GM21737 (cell line): ENCODE data around the gene GTPBP2.
"Not testable (repeated sequence)": the region's sequence is repeated elsewhere in the genome, so short reads cannot be mapped to it uniquely, and the experiment has no call there.

Source experiments
- ATAC-seq: cut with Tn5 transposase; IDR thresholded peaks from one replicate; pipeline ENCODE4 v1.9.1; 2021; ENCODE audit warnings: mild to moderate bottlenecking, moderate library complexity; ENCODE audit not compliant: unreplicated experiment

Gene GTPBP2

DNA sequence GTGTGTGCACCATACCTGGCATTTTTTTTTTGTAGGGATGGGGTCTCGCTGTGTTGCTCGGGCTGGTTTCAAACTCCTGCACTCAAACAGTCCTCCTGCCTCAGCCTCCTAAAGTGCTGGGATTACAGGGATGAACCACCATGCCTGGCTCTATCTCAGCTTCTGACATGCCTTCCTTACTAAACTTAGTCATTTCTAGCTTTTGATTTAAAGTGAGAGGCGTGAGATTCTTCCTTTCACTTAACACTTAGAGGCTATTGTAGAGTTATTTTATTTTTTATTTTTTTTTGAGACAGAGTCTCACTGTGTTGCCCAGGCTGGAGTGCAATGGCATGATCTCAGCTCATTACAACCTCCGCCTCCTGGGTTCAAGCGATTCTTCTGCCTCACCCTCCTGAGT is 33.9 kb upstream of the GTPBP2 start:
- ATAC-seq: not testable (repeated sequence)

DNA sequence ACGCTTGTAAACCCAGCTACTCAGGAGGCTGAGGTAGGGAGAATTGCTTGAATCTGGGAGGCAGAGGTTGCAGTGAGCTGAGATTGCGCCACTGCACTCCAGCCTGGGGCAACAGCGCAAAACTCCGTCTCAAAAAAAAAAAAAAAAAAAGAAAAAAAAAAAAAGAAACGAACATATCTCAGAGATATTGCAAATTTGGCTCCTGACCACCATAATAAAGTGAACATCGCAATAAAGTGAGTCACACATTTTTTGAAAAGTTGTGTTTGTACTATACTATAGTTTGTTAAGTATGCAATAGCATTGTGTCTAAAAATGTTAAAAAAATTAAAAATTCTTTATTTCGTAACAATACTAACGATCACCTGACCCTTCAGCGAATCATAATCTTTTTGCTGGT is 29.1 kb upstream of the GTPBP2 start:
- no peak for ATAC-seq

DNA sequence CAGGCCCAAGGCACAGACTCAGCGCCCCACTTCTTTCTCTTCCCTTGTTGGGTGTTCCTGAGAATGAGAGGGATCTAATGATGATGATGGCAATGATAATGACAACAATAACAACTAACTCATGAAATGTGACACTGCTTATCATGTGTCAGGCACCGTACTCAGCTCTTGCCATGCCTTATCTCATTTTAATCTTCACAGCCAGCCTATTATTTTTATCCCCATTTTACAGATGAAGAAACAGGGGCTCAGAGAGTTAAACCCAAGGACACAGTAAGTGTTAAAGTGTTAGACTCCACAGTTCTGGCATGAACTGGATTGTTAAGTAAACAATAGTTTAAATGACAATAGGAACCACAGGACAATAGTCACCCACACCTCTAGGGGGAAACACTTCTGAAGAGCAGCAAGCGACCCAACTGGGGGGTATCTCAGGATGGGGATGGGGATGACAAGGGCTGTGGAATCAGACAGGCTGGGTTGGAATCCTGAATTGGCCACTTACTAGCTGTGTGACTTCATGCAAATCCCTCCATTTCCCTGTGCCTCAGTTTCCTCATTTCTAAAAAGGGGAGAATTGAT is 28.2 kb upstream of the GTPBP2 start:
- no peak for ATAC-seq

DNA sequence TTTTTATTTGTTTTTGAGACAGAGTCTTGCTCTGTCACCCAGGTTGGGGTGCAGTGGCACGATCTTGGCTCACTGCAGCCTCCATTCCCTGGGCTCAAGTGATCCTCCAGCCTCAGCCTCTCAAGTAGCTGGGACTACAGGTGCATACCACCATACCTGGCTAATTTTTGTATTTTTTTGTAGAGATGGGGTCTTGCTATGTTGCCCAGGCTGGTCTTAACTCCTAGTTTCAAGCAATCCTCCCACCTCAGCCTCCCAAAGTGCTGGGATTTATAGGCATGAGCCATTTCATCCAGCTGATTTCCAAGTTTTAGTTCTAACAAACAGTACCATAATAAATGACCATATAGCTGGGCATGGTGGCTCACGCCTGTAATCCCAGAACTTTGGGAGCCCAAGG is 23.8 kb upstream of the GTPBP2 start:
- not testable (repeated sequence) for ATAC-seq

DNA sequence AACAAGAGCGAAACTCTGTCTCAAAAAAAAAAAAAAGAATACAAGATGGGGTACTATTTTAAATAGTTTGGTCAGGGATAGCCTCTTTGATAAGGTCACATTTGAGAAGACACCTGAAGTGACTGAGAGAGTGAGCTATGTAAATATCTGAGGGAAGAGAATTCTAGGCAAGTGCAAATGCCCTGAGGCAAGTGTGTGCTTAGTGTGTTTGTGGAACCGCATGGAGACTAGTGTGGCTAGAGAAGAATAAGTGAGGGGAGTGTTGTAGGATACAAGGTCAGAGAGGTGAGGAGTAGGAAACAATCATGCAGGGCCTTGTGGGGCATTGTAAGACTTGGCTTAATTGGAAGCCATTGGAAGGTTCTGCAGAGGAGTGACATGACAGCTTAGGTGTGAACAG is 19.2 kb upstream of the GTPBP2 start:
- ATAC-seq: no peak

DNA sequence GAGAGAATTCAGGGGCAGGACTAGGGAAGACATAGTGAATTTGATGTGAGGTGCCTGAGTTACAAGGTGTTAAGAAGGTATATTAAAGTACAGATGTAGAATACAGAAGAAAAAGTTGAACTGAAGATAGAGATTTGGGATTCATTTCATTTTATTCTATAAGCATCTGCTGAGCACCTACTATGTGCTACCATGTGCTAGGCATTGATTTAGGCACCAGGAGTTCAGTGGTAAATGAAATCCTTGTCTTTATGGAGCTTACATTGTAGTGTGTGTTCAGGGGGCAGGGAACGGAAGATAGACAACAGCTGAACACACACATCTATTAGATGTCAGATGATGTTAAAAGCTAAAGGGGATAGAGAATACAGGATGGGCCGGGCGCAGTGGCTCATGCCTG is 18.5 kb upstream of the GTPBP2 start:
- no peak for ATAC-seq

DNA sequence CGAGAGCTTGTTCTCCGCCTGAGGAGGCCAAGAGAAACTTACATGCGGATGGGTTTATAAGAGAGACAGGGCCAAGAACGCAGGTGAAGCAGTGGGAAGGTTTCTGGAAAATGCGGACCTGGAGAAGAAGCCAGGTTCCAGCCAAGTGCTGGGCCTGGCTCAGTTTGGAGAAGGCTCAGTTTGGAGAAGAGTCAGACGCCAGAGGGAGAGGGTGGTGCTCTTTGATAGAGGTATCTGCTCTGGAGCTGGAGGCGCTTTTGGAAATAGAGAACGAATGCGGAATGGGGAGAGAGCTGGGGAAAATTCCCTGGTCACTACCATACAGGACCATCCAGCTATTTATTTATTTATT is 16.5 kb upstream of the GTPBP2 start:
- no peak for ATAC-seq

DNA sequence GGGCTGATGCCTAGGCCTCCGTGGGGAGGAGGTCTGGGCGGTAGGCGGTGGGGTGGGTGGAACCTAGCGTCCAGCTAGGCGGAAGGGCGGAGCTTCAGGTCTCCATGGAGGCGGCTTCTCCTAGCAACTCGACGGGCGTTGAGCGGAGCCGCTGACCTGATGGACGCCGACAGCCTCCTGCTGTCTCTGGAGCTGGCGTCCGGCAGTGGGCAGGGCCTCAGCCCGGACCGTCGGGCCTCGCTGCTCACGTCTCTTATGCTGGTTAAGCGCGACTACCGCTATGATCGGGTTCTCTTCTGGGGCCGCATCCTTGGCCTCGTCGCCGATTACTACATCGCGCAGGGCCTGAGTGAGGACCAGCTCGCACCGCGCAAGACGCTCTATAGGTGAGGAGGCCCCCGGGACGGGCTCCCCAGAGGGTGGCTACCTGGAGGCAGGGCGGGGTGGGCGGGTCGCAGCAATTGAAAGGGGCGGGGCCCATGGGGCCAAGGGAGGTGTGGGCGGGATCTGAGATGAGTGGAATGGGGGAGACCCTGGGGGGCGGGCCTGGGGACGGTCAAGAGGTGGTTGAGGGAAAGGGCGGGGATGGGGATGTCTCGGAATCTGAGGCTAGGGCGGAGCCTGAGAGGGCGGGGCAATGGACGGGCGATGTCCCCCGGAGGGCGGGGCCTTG is 16.0 kb upstream of the GTPBP2 start, which contains the start of gene RSPH9:
RSPH9 (plus strand) TSS at position 97 of the 673 bp plus-strand sequence; CDS start at position 160, 63 bp downstream.
- peak; percentile 69 for ATAC-seq

DNA sequence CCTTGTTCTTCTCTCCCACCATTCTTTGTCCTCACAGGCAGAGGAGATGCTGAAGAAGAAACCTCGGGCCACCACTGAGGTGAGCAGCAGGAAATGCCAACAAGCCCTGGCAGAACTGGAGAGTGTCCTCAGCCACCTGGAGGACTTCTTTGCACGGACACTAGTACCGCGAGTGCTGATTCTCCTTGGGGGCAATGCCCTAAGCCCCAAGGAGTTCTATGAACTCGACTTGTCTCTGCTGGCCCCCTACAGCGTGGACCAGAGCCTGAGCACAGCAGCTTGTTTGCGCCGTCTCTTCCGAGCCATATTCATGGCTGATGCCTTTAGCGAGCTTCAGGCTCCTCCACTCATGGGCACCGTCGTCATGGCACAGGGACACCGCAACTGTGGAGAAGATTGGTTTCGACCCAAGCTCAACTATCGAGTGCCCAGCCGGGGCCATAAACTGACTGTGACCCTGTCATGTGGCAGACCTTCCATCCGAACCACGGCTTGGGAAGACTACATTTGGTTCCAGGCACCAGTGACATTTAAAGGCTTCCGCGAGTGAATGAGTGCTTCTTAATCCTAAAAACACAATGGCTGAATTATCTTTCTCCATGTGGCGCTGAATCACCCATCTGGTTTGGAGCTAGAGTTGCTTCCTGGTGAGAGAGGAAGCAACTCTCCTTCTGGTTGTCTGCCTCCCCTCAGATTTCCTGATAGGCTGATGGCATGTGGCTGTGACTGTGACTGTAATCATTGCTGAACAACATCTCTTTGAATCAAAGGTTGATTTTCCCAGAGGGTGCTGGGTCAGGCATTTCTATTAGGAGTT is 11.1 kb upstream of the GTPBP2 start:
- ATAC-seq: no peak

DNA sequence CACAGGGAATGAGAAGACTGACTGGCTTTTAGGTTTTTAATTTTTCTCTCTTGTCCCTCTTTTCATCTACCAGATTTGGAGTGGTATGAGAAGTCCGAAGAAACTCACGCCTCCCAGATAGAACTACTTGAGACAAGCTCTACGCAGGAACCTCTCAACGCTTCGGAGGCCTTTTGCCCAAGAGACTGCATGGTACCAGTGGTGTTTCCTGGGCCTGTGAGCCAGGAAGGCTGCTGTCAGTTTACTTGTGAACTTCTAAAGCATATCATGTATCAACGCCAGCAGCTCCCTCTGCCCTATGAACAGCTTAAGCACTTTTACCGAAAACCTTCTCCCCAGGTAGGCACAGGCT is 7.2 kb upstream of the GTPBP2 start:
- ATAC-seq: no peak

DNA sequence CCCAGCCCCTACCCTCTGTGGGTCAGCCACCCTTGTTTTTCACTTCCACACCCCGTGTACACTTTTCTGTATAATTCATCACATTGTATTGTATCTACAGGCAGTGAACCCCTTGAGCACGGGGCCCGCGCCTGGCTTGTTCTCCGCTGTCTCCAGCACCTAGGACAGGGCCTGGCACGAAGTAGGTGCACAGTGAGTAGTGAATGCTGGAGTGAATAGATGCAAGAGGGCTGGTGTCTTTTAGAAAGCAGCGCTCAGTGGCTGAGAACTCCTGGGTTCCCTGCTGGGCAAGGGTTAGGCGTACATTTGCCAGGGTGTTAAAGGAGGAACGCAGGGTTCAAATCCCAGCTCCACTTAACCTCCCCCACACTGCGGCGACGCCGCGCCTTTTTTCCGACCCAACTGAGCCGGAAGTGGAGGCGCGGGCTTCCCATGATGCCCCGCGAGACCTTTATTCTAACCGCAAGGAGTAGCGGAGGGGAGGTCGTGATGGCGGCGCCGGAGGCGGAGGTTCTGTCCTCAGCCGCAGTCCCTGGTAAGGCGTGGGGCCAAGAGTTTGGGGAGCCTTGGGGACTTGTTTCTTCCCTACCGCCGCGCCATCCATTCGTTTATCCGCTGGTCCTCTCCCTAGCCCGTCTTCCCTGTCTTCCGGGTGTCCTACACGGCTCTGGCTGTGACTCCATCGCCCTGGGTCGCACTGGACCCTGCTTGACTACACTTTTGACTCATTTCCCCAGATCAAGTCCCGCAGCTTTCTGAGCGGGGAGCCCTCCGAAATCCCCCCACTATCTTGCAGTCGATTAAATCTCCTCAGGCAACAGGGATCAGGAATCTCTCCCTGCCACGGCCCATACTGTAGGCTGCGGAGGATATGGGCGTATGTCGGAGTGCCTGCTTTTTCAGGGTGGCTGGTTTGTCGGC is 6.6 kb upstream of the GTPBP2 start, which contains the start of gene MAD2L1BP:
MAD2L1BP (plus strand) TSS at position 454 of the 921 bp plus-strand sequence; CDS start at position 490, 36 bp downstream.
- peak; percentile 74 for ATAC-seq

DNA sequence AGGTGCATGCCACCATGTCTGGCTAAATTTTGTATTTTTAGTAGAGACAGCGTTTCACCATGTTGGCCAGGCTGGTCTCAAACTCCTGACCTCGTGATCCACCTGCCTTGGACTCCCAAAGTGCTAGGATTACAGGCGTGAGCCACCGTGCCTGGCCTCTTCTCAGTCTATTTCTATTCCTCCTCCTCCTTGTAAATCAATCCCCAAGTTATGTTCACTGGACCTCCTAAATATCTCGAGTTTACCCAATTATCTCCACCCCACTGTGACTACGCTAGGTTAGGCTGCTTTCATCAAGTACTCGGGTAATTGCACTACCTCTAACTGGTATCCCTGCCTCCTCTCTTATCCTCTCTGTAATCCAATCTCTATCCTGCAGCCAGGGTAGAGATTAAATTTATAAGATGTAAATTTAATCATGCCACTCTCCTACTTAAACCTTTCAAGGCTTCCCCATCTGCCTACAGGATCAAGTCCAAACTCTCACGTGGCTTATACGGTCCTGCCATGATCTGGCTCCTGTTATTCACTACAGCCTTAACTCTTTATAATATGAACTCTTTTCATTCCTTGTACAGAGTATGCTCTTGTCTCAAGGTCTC is 5.7 kb upstream of the GTPBP2 start:
- ATAC-seq: no peak

DNA sequence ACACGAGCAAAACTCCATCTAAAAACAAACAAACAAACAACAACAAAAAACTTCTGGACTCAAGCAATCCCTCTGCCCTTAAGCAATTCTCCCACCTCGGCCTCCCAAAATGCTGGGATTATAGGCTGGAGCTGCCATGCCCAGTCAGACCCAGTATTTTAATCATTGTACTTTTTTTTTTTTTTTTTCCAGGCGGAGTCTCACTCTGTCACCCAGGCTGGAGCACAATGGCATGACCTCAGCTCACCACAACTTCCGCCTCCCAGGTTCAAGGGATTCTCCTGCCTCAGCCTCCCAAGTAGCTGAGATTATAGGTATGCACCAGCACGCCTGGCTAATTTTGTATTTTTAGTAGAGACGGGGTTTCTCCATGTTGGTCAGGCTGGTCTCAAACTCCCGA is 3.9 kb upstream of the GTPBP2 start:
- not testable (repeated sequence) for ATAC-seq

DNA sequence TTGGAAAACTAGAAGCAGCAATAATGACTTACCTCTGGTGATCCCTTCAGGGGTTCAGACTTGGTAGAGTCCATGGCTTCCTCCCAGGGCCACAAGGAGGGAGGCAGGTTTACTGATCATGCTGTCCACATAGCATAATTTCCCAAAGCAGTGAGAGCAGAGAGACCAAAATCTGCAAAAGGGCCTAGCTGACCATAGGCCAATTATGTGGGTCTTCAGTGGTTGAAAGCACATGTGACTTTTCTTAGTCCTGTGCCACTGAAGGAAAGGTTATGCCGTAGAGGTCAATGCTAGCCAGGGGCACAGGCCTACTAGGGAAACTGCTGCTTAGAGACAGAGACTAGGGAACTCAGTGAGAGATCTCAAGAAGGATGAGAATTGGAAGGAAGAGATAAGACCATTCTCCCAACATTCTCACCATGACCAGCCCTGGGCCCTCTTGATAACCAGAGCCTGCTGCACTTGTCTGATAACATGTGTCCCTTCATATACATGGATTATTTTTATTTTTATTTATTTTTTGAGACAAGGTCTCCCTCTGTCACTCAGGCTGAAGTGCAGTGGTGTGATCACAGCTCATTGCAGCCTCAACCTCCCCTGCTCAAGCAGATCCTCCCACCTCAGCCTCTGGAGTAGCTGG is 2.0 kb upstream of the GTPBP2 start:
- ATAC-seq: no peak

DNA sequence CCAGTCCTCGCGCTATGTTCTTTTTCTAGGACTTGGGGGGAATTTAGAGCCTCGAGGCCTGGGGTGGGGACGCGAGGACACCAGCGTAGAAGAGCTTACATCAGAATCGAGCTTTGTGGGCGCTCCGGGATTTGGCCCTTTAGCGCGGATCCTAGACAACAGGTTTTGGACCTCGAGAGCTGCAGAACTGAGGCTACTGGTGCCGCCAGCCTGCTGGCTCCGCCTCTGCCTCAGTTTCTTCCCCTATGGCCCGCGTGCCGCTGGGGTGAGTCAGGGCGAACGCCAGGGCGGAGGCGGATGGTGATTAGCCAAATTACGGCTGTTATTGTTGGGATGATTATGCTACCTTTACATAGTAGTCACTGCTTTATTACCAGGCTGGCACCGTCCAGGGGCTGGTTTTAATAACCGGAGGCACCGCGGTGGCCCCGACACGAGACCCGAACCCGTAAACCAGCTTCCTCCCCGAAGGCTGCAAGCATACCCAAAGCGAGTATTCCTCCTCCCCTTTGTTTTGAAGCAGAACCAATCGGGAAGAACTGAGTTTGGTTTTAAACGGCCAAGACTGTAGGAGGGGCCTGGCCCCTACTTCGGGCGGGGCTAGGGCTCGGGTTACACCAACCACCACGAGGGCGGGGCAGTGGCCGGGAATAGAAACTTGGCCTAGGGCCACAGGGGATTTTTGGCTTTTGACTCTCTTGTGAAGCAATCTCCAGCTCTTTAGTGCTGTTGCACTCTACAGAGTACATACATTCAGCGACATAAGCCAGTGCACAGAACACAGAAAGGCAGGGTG is 639 bp upstream of the GTPBP2 start:
- ATAC-seq: peak; percentile 63

DNA sequence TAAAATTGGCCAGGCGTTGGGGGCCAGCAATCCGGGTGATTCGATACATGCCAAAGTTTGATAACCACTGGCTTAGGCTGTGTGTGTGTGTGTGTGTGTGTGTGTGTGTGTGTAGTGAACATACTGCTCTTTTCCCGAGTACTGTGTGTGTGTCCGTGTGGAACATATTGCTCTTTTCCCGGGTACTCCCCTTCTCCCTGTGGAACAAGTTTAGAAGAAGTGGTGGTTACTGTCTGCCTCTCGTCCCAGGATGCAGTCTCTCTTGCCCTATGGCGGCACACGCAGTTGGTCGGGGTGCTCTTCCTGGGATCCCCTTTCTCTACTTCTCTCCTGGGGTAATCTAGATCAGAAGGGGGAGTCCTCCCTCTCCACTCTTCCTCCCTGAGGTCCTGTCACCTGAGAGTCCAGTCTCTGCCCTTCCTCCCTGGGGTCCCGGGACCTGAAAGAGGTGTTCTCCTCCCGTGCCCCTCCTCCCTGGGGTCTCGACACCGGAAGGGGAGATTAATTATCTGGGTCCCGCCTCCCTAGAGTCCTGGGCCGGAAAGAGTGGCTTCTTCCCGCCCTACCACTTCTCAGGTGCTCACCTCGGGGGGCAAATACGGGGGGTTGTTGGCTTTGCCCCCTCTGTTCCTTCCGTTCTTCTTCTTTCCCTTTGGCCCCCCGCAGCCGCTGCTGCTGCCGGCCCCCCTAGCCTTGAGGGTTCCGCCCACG is 516 bp downstream of the GTPBP2 start:
- ATAC-seq: peak; percentile 16

DNA sequence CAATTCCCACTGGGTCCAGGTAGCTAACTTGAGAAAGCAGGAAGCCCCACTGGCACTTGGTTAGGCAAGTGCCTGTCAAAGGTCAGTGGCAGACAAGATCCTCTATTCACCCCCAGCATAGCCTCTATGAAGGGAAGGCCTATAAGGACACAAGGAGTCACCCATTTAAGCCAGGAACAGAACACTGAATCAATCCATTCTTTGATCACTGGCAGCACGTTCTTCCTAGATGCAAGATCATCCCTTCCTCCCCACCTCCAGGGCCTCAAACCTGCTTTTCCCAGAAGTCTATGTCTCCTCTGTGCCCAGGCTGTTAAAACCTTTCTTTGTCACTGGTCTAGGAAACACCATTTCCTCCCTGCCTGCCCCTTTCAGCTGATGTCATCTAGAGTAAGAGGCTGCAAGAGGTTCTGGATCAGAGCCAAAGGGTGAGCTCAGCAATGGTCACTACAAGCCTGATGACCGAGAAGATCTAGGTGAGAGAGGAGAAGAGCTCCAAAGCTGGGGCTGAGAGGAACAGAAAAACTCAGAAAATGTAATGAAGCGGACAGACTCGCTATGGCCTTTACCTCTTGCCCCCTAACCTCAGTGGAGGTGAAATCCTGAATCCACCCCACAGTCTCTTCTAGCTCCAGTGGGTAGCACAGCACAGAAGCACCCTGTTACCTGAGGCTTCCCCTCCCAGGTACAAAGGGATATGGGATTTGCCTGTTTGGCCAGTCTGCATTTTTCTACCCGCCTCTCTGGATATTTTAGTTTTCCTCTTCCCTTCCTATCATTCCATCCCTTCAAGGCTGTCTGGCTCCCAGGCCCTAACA is 1.8 kb downstream of the GTPBP2 start:
- no peak for ATAC-seq
